ENCODE results near the gene TMEM94. TPM values are rescaled to one million over a fixed set of nuclear protein-coding genes. Genes with fewer than 3 reads are reported as not detected.

TMEM94 gene
- total RNA-seq, 1 experiment from 2014 or later, result 62.9 TPM

Other genes starting within 250 kb of the TMEM94 start
- 13.1 and 13.8 TPM in 2 replicates for gene GGA3, start 195.0 kb upstream of the TMEM94 start, total RNA-seq (2014; rRNA removed; shearing (Covaris generic))
- 91.5 and 113 TPM in 2 replicates for gene MRPS7, start 194.8 kb upstream of the TMEM94 start, total RNA-seq (2014; rRNA removed; shearing (Covaris generic))
- 8.5 and 10.7 TPM in 2 replicates for gene MIF4GD, start 185.4 kb upstream of the TMEM94 start, total RNA-seq (2014; rRNA removed; shearing (Covaris generic))
- 8.5 and 21.7 TPM in 2 replicates for gene SLC25A19, start 167.2 kb upstream of the TMEM94 start, total RNA-seq (2014; rRNA removed; shearing (Covaris generic))
- 200 and 449 TPM in 2 replicates for gene GRB2, start 51.0 kb upstream of the TMEM94 start, total RNA-seq (2014; rRNA removed; shearing (Covaris generic))
- 14.2 and 19.7 TPM in 2 replicates for gene CASKIN2, start 58.9 kb downstream of the TMEM94 start, total RNA-seq (2014; rRNA removed; shearing (Covaris generic))
- 54.0 and 78.4 TPM in 2 replicates for gene TSEN54, start 59.9 kb downstream of the TMEM94 start, total RNA-seq (2014; rRNA removed; shearing (Covaris generic))
- gene LLGL2, start 69.1 kb downstream of the TMEM94 start, total RNA-seq (2014; rRNA removed; shearing (Covaris generic)), result 5.8 and 6.6 TPM in 2 replicates
- gene MYO15B, start 131.2 kb downstream of the TMEM94 start, total RNA-seq (2014; rRNA removed; shearing (Covaris generic)), result 0.03 TPM in 1 of 2 replicates, not detected in the other
- 0.05 TPM in 1 of 2 replicates, not detected in the other for gene SMIM5, start 176.8 kb downstream of the TMEM94 start, total RNA-seq (2014; rRNA removed; shearing (Covaris generic))
- 15.7 and 19.5 TPM in 2 replicates for gene RECQL5, start 210.5 kb downstream of the TMEM94 start, total RNA-seq (2014; rRNA removed; shearing (Covaris generic))
- gene SAP30BP, start 210.7 kb downstream of the TMEM94 start, total RNA-seq (2014; rRNA removed; shearing (Covaris generic)), result 90.5 and 208 TPM in 2 replicates